Activated CD4-positive, alpha-beta T cell treated with anti-CD3 and anti-CD28 coated beads for 1 hour (primary cell): ENCODE measurements around the gene LY6G5B.

ENCODE experiments used
- DNase-seq: peaks from one replicate; pipeline ENCODE4 v3.0.0-alpha.2; 2020

LY6G5B gene

GRCh38 chr6:31718265-31718664, 48.5 kb downstream of the LY6G5B start:
- DNase-seq, result no peak

- DNase-seq, result no peak
These were observed 49.2 kb downstream of the LY6G5B start for GRCh38 chr6:31719001-31719400.

- DNase-seq, result no peak
These were observed 50.5 kb downstream of the LY6G5B start for GRCh38 chr6:31720196-31720770.

GRCh38 chr6:31721351-31722020, 51.7 kb downstream of the LY6G5B start, which contains the start of gene LY6G6C:
Gene LY6G6C (minus strand): TSS chr6:31721746. CDS start chr6:31721679, 67 bp downstream.
- no peak for DNase-seq

GRCh38 chr6:31722173-31722572, 52.4 kb downstream of the LY6G5B start:
- no peak for DNase-seq
